HG03025 (cell line): Measurements from ENCODE around the gene KIRREL3.

Experiments
- ATAC-seq: cut with Tn5 transposase; IDR thresholded peaks from one replicate; pipeline ENCODE4 v1.9.1; 2021; ENCODE audit warnings: mild to moderate bottlenecking, moderate library complexity; ENCODE audit not compliant: unreplicated experiment, low FRiP score

The KIRREL3 gene

DNA sequence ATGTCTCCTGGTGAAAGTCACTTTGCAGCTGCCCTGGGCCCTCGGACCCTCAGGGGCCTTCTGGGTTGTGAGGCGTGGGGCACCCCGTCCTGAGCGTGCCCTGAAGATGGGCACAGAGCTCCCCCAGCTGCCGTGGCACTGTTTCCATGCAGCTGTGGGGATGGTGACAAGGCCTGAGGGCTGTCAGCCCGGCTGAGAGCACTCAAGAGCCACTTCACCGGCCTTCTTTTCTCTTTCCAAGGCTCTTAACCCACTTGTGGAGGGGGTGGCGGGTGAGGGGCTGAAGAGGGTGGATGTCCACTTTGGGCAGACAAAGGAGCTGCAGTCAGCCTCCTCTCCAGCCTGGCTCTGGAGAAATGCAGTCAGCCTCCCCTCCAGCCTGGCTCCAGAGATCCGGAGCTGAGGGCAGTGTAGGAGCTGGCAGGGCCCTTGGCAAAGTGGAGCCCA is 405.6 kb downstream of the KIRREL3 start:
- no peak for ATAC-seq

DNA sequence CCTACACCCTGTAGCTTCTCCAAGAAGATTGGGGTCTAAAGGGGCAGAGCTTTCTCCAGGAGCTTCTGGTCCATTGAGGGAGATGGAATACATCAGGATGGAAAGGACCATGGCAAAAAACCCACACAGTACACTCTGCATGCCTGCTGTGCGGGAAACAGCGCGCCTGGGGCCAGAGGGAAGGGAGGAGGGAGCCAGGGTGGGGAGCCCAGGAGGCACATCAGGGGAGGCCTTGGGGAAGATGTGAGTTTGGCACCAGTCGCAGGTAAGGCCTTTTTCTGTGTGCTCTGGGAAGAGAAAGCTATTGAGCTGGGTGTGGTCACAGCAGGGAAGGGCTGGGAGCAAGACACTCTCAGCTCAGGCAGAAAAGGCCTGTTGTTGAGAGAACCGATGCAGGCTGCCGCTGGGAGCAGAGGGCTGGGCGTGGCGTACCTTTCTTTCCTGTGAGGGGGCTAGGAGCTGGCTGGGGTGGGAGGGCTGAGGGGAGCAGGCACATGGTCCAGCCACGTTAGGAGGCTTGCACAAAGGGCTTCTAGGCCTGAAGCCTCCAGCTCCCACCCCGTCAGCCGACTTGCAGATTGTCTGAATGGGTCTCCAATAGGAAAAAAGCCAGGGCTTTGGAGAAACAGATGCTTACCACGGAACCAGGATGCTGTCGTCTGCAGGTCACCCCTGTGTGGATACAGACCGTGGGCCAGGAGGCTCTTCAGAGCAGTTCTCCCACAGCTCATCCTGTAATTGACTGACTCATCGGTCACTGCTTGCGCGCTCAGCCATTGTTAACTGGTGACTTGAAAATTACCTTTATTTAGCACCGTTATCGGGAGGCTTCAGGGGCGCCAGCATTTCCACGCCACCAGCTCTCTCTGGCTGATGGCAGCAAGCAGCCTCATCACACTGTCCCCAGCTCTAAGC is 407.8 kb downstream of the KIRREL3 start:
- no peak for ATAC-seq

DNA sequence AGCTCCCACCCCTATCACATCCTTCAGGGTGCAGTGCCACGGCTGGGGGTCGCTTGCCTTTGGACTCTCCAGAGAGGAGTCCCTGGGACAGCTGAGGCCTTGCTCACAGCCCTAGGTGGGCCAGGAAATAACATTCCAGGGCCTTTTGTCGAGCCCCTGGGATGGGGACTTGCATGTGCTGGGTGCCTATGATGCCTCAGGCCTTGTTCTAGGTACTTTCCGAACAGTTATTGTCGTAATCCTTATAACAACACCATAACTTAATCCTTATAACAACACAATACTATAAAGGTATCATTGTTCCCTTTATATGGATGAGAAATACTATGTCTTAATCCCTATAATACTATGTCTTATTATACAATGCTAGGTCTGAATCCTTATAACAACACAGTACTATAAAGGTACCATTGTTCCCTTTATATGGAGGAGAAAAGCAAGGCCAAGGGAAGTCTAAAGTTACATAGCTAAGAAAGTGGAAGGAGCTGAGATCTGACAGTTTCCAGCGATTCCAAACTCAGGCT is 408.5 kb downstream of the KIRREL3 start:
- no peak for ATAC-seq

DNA sequence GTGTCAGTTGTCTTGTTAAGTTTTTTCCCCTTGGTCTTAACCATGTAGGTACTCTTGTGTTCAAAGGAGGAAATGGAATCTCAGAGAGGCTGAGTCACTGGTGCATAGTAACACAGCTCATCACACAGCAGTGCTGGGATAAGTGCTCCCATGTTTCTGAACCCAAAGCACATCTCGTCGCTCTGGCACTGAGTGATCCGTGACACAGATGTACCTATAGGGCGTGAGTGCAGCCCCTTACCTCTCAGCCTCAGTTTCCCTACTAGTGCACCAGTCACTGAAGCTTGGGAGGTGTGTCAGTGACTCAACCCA is 411.1 kb downstream of the KIRREL3 start:
- ATAC-seq, result no peak

DNA sequence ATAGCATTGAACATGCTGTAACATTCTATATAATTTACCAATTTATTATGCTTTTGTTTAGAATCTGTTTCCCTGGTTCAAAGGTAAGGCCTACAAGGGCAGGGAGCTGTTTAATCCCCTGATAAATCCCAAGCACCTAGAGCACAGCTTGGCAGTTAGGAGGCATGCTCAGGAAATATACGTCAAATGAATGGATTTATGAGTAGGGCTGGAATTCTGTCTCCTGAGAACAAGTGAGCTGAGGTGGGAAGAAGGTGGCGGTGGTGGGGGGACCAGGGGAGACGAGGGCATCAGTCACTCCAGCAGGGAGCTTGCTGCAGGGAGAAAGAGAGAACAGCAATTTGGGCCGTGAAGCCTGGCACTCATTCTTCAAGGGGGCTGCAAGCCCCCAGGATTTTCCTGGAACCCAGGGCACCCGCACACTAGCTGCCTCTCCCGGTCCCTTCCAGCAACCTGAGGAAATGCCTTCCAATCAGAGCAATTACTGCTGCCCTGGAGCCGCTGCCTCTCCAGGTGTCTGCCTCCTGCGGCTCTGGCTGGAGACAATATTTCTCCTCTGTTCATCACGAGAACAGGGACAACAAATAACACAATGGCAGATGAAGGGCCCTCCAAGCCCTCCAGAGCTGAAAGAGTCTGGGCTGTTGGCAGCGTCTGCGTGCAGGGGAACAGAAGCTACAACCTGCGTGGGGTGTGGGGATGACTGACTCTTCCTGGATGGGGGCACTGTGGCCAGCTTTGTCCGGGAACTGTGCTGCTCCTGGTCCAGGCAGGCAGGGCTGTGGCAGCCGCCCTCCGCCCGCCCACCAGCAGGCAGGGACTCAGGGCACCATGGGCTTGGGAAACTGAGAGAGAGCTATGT is 411.7 kb downstream of the KIRREL3 start:
- ATAC-seq, result no peak

DNA sequence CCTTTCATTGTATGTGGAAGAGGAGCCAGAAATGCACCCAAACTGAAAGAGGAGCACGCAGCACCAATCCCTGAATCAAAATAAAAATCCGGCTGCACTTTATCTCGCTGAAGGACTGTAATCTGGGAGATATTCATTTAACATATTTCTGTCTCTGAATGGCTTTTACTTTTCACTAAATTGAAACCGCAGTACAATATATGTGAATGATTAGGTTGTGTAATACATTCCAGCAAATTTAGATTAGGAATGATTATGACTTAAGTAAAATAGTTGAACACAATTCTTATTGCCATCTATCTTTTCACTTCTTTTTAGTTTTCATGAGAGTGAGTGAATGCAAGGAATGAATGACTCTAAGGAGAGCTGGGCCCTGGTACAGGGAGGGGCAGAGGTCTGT is 413.0 kb downstream of the KIRREL3 start:
- no peak for ATAC-seq

DNA sequence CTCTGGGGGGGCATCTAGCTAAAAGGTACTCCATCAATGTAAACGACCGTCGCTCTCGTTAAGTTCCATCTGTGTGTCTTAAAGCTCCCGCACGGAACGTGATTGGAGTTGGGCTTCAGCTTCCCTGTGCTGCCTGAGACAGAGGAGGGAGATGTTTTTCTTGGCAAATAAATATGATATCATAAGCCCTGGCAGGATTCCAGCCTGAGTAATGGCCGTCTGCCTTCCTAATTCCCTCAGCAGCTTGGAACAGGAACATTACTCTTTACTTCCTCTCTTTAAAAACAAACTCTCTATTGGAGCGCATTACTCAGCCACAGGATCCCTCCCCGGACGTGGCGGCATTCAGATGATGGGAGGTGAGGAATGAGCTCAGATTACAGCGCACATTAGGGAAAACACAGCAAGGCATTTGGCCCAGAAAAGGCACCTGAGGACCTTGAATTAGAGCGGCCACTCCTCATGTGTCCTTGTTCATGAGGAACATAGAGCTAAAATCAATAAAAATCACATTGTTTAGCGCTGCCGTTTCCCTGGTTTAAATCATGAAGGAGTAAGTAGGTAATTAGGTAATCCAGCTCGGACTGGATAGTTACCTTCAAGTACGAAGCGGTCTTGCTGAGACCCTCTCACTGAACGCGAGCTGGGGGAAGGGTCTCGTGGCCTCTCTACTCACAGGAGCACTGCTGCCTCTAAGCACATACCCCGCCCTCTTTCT is 414.6 kb downstream of the KIRREL3 start:
- ATAC-seq, result no peak

DNA sequence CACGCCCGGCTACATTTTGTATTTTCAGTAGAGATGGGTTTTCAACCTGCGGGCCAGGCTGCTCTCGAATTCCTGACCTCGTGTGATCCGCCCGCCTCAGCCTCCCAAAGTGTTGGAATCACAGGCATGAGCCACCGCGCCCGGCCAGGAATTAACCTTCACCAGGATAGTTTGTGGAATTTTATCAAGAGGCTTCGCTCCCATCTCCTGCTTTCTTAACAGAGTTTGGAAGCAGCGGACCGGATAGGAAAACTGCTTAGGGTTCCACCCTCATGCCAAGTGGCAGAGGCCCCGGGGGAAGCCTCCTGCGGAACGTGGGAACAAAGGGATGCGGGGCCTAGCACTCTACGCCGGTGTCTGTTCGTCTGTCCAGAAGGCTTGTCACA is 415.2 kb downstream of the KIRREL3 start:
- no peak for ATAC-seq

DNA sequence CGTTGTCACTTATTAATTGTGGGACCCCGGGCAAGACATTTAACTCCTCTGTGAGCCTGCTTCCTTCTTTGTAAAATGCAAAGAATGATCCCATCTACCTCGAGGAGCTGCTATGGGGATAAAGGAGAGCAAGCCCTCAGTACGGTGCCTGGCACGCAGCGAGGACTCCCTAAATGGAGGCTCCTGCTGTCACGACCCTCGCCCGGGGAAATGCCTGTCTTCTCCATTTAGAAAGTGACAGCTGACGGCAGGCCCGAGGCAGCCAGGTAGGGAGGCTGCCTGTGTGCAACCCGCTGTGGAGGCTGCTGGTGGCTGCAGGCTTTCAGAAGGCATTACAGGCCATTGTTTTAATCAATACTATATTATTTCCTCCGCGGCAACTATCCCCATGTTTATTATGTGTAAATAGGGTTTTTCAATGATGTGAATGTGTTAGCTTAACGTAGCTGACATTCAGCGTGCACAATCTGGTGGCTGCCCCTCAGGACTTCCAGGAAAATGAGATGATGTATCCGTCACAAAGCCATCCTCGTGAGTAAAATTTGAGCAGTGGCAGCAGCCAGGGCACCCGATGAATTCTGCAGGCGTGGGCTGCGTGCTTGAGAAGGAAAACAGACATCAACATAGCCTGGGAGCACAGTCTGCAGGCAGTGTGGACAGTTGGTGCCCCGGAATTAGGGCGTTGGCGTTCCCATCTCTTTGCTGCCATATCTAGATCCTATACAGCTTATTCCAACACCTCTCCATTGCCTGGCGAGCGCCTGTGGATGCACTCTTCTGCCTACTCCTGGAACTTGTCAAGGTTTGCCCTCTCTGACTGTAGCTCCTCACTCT is 416.8 kb downstream of the KIRREL3 start:
- ATAC-seq, result no peak

DNA sequence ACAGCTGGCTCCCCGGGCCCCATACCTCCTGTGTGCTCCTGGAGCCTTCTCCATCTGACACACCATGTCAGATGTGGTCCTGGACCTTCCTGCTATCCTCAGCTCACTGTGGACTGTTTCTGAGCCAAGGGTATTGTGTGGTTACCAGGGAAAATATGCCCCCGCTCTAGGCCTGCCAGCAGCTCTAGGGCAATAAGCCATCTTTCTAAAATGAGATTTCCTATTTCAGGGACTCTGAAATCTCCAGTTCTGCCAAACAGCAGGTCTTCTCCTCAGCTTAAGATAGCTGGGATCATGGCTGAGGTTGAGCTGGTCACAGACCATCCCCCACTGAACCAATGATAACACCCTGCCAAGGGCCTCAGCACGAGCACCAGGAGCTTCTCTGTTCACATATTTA is 417.5 kb downstream of the KIRREL3 start:
- no peak for ATAC-seq

DNA sequence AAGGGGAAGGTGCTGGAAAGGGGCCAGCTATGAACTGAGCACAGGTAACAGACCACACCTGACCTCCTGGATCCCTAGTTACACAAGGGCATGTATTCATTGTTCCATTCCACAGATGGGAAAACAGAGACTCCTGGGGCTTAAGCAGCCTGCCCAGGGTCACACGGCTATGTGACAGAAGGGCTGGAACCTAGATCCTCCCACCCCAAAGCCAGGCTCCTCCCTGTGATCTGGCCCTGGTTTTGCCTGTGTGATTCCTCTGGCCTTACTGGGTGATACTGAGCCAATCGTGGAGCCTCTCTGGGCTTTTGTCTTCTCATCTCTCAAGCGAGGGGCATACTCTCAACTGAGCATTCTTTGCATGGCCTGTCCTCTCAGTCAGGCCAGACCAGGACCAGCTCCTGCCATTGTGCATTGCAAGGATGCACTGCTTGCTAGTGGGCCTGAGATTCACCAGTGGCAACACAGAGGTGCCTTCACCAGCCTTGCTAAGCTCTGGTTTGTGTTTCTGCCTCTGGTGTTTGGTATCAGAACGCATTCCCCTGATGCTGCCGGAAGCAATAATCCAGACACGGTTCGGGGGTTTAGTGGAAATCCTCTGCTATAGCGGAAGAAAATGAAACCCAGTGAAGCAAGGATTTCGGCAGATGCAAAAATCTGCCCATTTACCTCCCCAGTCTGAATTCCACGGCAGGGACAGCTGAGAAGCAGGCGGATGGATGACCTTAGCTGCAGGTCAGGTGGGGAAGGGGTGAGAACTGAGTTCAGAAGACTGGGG is 418.5 kb downstream of the KIRREL3 start:
- no peak for ATAC-seq

DNA sequence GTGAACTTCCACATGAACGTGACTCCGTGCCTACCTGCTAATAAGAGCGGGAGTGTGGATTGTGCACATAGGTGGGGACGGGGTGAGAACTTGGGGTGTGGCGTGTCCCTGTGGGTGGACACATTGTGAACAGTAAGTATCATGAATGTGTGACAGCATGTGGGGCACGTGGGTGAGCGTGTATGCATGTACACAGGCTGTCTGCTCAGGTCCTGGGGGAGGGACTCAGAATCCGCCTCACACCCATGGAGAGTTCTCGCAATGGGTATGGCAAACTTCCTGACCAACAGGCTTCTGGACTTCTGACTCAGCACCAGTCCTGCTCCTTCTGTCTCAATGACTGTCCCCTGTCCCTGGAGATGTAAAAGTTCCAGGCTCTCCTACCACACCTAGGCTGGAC is 422.1 kb downstream of the KIRREL3 start:
- ATAC-seq, result no peak

DNA sequence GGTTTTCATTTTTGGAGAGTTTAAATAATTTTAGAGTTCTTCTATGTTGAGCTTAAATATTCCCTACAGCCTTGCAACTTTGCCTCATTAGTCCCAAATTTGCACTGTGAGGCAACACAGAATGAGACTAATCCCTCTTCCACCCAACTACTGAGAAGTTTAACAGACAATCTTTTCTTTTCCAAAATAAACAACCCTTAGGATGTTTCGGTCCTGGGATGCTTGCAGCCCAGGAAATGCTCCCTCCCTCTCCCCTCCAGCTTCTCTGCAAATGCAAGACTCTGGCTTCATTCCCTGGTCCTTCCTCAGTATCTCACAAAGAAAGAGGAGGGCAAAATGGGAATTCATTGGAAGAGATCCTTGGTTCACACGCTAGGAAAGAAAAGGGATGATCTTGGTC is 422.5 kb downstream of the KIRREL3 start:
- ATAC-seq, result no peak

DNA sequence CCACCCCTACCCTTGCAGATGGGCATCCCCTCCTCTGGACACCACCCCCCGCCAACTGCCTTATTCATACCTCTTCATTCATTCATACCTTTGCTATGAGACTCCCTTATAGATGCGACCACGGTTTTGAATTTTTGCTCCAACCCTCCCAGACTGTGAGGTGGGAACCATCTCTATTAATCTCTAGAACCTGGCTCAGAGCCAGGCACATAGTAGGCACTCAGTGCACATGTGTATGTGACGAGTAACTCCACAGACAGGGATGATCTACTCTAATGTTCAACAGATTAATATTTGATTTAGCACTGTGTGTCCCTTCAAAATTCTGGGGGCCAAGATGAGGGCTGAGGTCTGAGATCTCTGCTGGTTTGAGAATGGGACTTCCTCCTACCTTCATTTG is 424.7 kb downstream of the KIRREL3 start:
- no peak for ATAC-seq

DNA sequence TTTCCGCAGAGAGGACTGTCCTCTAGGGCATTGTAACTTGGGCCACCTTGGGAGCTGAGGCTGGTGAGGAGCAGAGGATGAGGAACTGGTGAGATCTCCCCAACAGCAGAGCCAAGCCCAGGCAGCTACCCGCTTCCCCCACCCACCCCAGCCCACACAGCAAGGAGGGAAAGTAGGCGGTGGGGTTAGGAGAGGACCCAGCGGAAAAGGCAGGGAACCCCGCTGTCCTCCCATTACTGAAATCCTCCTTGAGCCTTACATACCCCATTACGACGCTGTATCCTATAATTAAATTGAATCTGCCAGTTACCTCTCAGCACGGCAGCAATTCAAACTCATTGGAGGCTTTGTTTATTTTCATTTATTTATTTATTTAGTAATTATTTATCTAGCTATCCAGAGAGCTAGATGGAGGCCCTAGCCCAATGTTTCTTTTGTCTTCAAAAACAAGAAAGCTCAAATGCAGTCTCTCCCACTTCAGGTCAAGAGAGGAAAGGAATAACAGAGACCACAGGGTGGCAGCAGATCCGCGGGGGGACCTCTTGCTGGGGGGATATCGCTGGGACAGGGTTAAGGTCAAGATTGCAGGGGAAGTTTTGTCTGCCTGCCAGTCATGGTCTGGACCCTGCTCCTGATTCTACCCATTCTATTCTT is 427.1 kb downstream of the KIRREL3 start:
- no peak for ATAC-seq

DNA sequence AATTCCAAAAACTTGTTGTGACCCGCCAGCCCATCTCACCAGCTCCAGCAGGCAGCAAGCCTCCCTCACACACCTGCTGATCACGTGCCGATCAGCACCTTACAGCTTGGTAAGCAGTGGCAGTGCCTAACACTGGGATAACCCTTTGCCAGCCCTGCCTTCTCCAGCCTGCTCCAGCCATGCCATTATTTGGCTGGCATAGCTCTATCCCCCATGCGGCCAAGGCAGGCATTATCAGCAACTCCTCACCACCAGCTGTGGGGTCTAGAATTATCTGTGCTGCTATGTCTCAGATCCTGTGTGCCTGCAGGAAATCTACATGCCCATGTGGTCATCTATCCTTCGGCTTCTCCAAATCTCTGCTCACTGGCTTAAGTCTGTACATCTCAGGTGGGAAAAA is 430.1 kb downstream of the KIRREL3 start:
- ATAC-seq, result no peak

DNA sequence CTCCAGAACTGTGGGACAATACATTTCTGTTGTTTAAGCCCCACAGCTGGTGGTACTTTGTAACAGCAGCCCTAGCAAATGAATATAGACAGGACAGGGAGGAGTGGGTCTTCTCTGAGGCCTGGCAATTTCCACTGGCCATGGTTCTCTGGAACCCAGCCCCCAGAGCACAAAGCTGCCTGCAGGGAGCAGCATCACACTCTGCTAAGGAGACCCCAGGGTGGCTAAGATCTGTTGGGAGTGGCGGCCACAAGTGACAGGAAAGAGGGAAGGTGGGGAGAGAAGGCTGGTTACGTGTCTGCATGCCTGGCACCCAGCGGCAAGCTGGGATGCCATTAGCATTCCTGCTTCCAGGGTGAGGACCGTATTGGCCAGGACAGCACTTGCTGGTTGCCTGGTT is 433.2 kb downstream of the KIRREL3 start:
- ATAC-seq, result no peak

DNA sequence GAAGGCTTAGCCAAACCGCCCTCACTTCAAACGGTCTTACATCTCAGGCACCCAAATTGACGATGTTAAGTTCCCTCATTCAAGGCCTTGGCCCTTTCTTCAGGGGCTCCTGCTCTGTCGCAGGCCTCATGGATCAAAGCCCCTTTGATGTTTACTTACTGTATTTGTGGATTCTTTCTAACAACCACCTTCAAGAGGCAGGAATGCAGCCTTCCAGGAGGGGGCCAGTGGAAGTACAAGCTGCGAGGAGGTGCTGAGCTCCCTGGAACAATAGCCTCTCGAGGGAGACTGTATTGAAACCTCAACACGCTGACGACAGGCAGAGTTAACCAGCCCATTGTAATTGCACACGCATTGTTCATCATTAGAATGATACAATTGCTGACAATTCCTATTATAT is 436.0 kb downstream of the KIRREL3 start:
- ATAC-seq, result no peak
